HEK293 (cell line): ENCODE data around the gene TMEM120A.

Experiments used
- CTCF ChIA-PET: fragments of 350-600 bp; formaldehyde crosslinking; extraction: SDS; loops from one replicate; lab custom pipeline; 2021; ENCODE audit warnings: antibody characterized with exemption; lab: Yijun Ruan, JAX
- POLR2A ChIA-PET: fragments of 300-600 bp; formaldehyde crosslinking; extraction: SDS; loops from one replicate; lab custom pipeline; 2020; ENCODE audit warnings: antibody characterized with exemption, inconsistent platforms; lab: Yijun Ruan, JAX
- H3K27ac ChIP-seq: fragments of 200-500 bp; sonication (Bioruptor generic); 2 replicates; pipeline ENCODE4 v1.5.1; 2014; ENCODE audit warnings: low read depth, low read length, control low read depth, inconsistent platforms; ENCODE audit errors: extremely low read depth
- H3K36me3 ChIP-seq, 2 experiments: fragments of 200-500 bp in 1 of 2; sonication (Bioruptor generic) in 1 of 2; 1 replicate in 1 of 2; 2 replicates in 1 of 2; pipeline ENCODE4 v1.5.1; 2014 to 2017; ENCODE audit warnings: inconsistent platforms in 2 of 2, low read length in 2 of 2; ENCODE audit not compliant: control insufficient read depth in 2 of 2, insufficient read depth in 1 of 2
- H3K4me1 ChIP-seq: fragments of 200-500 bp; sonication (Bioruptor generic); 2 replicates; pipeline ENCODE4 v1.5.1; 2014; ENCODE audit warnings: mild to moderate bottlenecking, low read length, inconsistent platforms; ENCODE audit not compliant: control insufficient read depth, insufficient read depth
- H3K4me3 ChIP-seq: 2 replicates; pipeline ENCODE4 v1.5.1; 2011; ENCODE audit warnings: low read depth, mild to moderate bottlenecking, control low read depth, low read length, moderate library complexity
- H3K9me3 ChIP-seq: fragments of 200-500 bp; sonication (Bioruptor generic); 2 replicates; pipeline ENCODE4 v1.5.1; 2014; ENCODE audit warnings: low read depth, low read length, inconsistent platforms; ENCODE audit not compliant: control insufficient read depth, insufficient read depth
- EGR2 ChIP-seq: fragments of 450-650 bp; formaldehyde crosslinking; IDR thresholded peaks from 2 replicates; pipeline ENCODE4 v1.5.1; 2016; ENCODE audit warnings: low read depth, missing biosample characterization, missing genetic modification characterization
- GLIS1 ChIP-seq: fragments of 450-650 bp; formaldehyde crosslinking; IDR thresholded peaks from 2 replicates; pipeline ENCODE4 v1.5.1; 2016; ENCODE audit warnings: missing biosample characterization, missing genetic modification characterization
- HOXC10 ChIP-seq: sonication (generic); formaldehyde crosslinking; IDR thresholded peaks from 2 replicates; pipeline ENCODE4 v1.8.1; 2023; ENCODE audit warnings: mild to moderate bottlenecking, missing genetic modification reagents
- KLF8 ChIP-seq: fragments of 450-650 bp; formaldehyde crosslinking; IDR thresholded peaks from 2 replicates; pipeline ENCODE4 v1.5.1; 2016; ENCODE audit warnings: missing biosample characterization, missing genetic modification characterization
- KLF9 ChIP-seq: fragments of 450-650 bp; formaldehyde crosslinking; IDR thresholded peaks from 2 replicates; pipeline ENCODE4 v1.5.1; 2016; ENCODE audit warnings: missing biosample characterization, missing genetic modification characterization, low read depth
- SALL2 ChIP-seq: fragments of 450-650 bp; formaldehyde crosslinking; IDR thresholded peaks from 2 replicates; pipeline ENCODE4 v1.5.0; 2017; ENCODE audit warnings: missing biosample characterization, mild to moderate bottlenecking, missing genetic modification characterization, borderline replicate concordance
- SETDB1 ChIP-seq: IDR thresholded peaks from one replicate; pipeline ENCODE4 v1.6.1; 2017; ENCODE audit warnings: mild to moderate bottlenecking, low read length, moderate library complexity, mixed read lengths; ENCODE audit not compliant: insufficient read length
- SP2 ChIP-seq: fragments of 450-650 bp; formaldehyde crosslinking; IDR thresholded peaks from 2 replicates; pipeline ENCODE4 v1.5.1; 2016; ENCODE audit warnings: missing biosample characterization, missing genetic modification characterization
- SP3 ChIP-seq: fragments of 450-650 bp; formaldehyde crosslinking; IDR thresholded peaks from 2 replicates; pipeline ENCODE4 v1.5.1; 2016; ENCODE audit warnings: missing biosample characterization, missing genetic modification characterization
- YY1 ChIP-seq: fragments of 450-650 bp; formaldehyde crosslinking; IDR thresholded peaks from 2 replicates; pipeline ENCODE4 v1.5.1; 2018; ENCODE audit warnings: missing biosample characterization, missing genetic modification characterization
- ZBTB7A ChIP-seq: fragments of 450-650 bp; formaldehyde crosslinking; IDR thresholded peaks from 2 replicates; pipeline ENCODE4 v1.5.1; 2016; ENCODE audit warnings: low read depth, missing biosample characterization, missing genetic modification characterization
- ZBTB8A ChIP-seq: fragments of 450-650 bp; formaldehyde crosslinking; IDR thresholded peaks from 2 replicates; pipeline ENCODE4 v1.5.1; 2016; ENCODE audit warnings: missing biosample characterization, missing genetic modification characterization
- ZFP37 ChIP-seq: fragments of 450-650 bp; formaldehyde crosslinking; IDR thresholded peaks from 2 replicates; pipeline ENCODE4 v1.5.1; 2016; ENCODE audit warnings: missing biosample characterization, missing genetic modification characterization
- ZIC2 ChIP-seq: fragments of 450-650 bp; formaldehyde crosslinking; IDR thresholded peaks from 2 replicates; pipeline ENCODE4 v1.5.1; 2016; ENCODE audit warnings: missing biosample characterization, missing genetic modification characterization
- ZNF426 ChIP-seq: fragments of 450-650 bp; formaldehyde crosslinking; IDR thresholded peaks from 2 replicates; pipeline ENCODE4 v1.5.1; 2017; ENCODE audit warnings: missing biosample characterization, missing genetic modification characterization, mild to moderate bottlenecking, inconsistent platforms, moderate library complexity
- ZNF48 ChIP-seq: fragments of 450-650 bp; formaldehyde crosslinking; IDR thresholded peaks from 2 replicates; pipeline ENCODE4 v1.5.1; 2016; ENCODE audit warnings: missing biosample characterization, missing genetic modification characterization
- ZNF548 ChIP-seq: fragments of 450-650 bp; formaldehyde crosslinking; IDR thresholded peaks from 2 replicates; pipeline ENCODE4 v1.5.1; 2016; ENCODE audit warnings: missing biosample characterization, missing genetic modification characterization
- ZNF600 ChIP-seq: fragments of 450-650 bp; formaldehyde crosslinking; IDR thresholded peaks from 2 replicates; pipeline ENCODE4 v1.5.1; 2016; ENCODE audit warnings: missing biosample characterization, missing genetic modification characterization
- ZNF658 ChIP-seq: fragments of 450-650 bp; formaldehyde crosslinking; IDR thresholded peaks from 2 replicates; pipeline ENCODE4; 2016; ENCODE audit warnings: missing biosample characterization, missing genetic modification characterization
- ZNF76 ChIP-seq: fragments of 450-650 bp; formaldehyde crosslinking; IDR thresholded peaks from 2 replicates; pipeline ENCODE4; 2016; ENCODE audit warnings: low read depth, missing biosample characterization, missing genetic modification characterization, borderline replicate concordance
- TF ChIP-seq, protein P1 (sequence below): fragments of 450-650 bp; formaldehyde crosslinking; IDR thresholded peaks from 2 replicates; pipeline ENCODE4 v1.5.1; 2016; ENCODE audit warnings: missing biosample characterization, missing genetic modification characterization
- TF ChIP-seq, protein P2 (sequence below): fragments of 450-650 bp; formaldehyde crosslinking; IDR thresholded peaks from 2 replicates; pipeline ENCODE4 v1.5.1; 2016; ENCODE audit warnings: missing biosample characterization, missing genetic modification characterization, low read depth
- TF ChIP-seq, protein P3 (sequence below): fragments of 450-650 bp; formaldehyde crosslinking; optimal IDR thresholded peaks from 2 replicates; pipeline ENCODE3; 2016; ENCODE audit warnings: missing biosample characterization, mild to moderate bottlenecking, missing genetic modification characterization
- TF ChIP-seq, protein P4 (sequence below): fragments of 450-650 bp; formaldehyde crosslinking; IDR thresholded peaks from 2 replicates; pipeline ENCODE4 v1.5.1; 2016; ENCODE audit warnings: missing biosample characterization, missing genetic modification characterization
- TF ChIP-seq, protein P5 (sequence below): fragments of 450-650 bp; formaldehyde crosslinking; IDR thresholded peaks from 2 replicates; pipeline ENCODE4 v1.5.0; 2017; ENCODE audit warnings: missing biosample characterization, missing genetic modification characterization, borderline replicate concordance

The TMEM120A gene

DNA sequence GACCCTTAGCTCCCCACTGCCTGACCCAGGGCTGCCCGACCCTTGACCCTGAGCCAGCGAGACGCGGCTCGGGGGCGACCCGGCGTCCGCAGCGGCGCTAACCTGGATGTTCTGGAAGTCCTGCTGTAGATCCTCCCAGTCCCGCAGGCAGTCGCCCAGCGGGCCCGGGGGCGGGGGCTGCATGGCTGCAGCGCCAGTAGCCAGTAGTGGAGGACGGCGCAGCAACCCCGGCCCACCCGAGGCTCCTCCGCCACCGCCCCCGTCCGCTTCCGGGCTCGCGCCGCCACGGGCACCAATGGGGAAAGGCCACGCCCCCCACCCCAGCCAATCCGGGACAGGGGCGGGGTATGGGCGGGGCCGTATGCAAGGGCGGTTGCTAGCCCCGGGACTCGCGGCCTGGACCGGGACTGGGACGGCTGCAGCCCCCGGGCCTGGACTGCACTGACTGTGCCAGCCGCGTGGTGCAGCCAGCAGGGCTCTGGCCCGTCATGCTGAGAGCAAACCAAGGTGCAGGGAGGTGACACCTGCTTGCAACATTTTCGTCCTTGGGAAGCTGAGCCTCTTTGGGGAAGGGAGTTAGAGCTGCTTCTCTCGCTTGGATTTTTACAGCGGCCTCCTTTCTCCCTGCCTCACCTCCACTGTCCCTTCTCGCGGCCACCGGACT lies at the start of gene TMEM120A (continued):
- TF ChIP-seq SP3 (tag by site-specific recombination) (peak; percentile 93), ZNF48 (no peak), ZBTB8A (tag by site-specific recombination) (0 out of 2 replicates have a peak, but pooled peaks have one; percentile 7), GLIS1 (tag by site-specific recombination) (peak; percentile 9; the same call in 1 of the 2 replicates), KLF9 (peak; percentile 83), ZNF658 (tag by site-specific recombination) (no peak), SALL2 (tag by site-specific recombination) (no peak), ZIC2 (tag by site-specific recombination) (peak; percentile 75), SP2 (tag by site-specific recombination) (peak; percentile 91), ZNF76 (tag by site-specific recombination) (no peak), KLF8 (tag by site-specific recombination) (peak; percentile 90), EGR2 (tag by site-specific recombination) (peak; percentile 84)
- TF ChIP-seq, protein P1, sequence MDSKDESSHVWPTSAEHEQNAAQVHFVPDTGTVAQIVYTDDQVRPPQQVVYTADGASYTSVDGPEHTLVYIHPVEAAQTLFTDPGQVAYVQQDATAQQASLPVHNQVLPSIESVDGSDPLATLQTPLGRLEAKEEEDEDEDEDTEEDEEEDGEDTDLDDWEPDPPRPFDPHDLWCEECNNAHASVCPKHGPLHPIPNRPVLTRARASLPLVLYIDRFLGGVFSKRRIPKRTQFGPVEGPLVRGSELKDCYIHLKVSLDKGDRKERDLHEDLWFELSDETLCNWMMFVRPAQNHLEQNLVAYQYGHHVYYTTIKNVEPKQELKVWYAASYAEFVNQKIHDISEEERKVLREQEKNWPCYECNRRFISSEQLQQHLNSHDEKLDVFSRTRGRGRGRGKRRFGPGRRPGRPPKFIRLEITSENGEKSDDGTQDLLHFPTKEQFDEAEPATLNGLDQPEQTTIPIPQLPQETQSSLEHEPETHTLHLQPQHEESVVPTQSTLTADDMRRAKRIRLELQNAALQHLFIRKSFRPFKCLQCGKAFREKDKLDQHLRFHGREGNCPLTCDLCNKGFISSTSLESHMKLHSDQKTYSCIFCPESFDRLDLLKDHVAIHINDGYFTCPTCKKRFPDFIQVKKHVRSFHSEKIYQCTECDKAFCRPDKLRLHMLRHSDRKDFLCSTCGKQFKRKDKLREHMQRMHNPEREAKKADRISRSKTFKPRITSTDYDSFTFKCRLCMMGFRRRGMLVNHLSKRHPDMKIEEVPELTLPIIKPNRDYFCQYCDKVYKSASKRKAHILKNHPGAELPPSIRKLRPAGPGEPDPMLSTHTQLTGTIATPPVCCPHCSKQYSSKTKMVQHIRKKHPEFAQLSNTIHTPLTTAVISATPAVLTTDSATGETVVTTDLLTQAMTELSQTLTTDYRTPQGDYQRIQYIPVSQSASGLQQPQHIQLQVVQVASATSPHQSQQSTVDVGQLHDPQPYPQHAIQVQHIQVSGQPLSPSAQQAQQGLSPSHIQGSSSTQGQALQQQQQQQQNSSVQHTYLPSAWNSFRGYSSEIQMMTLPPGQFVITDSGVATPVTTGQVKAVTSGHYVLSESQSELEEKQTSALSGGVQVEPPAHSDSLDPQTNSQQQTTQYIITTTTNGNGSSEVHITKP = peak; percentile 76
- TF ChIP-seq, protein P2, sequence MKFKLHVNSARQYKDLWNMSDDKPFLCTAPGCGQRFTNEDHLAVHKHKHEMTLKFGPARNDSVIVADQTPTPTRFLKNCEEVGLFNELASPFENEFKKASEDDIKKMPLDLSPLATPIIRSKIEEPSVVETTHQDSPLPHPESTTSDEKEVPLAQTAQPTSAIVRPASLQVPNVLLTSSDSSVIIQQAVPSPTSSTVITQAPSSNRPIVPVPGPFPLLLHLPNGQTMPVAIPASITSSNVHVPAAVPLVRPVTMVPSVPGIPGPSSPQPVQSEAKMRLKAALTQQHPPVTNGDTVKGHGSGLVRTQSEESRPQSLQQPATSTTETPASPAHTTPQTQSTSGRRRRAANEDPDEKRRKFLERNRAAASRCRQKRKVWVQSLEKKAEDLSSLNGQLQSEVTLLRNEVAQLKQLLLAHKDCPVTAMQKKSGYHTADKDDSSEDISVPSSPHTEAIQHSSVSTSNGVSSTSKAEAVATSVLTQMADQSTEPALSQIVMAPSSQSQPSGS (tag by site-specific recombination) = no peak

DNA sequence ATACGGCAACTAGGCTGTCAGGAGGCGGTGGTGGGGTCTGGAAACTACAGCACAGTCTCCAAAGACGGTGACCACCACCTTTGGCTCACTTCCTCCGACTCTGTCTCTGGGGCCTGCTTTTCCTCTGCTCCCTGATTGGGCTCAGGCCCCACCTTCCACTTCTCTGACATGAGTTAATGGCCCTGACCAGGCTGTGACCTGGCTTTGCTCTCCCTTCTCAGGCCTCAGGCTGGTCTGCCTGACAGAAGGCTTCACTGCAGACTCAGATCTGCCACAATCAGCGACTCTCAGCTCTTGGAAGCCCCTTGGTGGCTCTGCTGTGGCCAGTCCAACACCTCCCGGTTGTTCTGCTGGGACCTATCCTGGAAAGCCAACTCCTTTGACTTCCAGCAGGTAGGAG lies 45.7 kb upstream of the TMEM120A start:
- Histone ChIP-seq H3K4me3 (no peak overlapping the region), H3K36me3 (peaks cover 0 to 6% of the 10 kb centered on the region in 2 experiments; a peak in 2 of 3 replicates), H3K27ac (0 out of 2 replicates have a peak overlapping the region, but pooled peaks have one; percentile 24), H3K9me3 (no peaks in the 10 kb centered on the region), H3K4me1 (no peaks in the 10 kb centered on the region)
- TF ChIP-seq ZBTB7A (tag by site-specific recombination) (no peak), ZNF600 (tag by site-specific recombination) (no peak), ZNF426 (tag by site-specific recombination) (no peak), YY1 (tag by site-specific recombination) (no peak), GLIS1 (tag by site-specific recombination) (no peak), KLF8 (tag by site-specific recombination) (no peak), SETDB1 (no peak), SP2 (tag by site-specific recombination) (no peak), ZFP37 (tag by site-specific recombination) (no peak), HOXC10 (CRISPR knock-in tag) (no peak), ZNF548 (no peak)
- TF ChIP-seq, protein P3, sequence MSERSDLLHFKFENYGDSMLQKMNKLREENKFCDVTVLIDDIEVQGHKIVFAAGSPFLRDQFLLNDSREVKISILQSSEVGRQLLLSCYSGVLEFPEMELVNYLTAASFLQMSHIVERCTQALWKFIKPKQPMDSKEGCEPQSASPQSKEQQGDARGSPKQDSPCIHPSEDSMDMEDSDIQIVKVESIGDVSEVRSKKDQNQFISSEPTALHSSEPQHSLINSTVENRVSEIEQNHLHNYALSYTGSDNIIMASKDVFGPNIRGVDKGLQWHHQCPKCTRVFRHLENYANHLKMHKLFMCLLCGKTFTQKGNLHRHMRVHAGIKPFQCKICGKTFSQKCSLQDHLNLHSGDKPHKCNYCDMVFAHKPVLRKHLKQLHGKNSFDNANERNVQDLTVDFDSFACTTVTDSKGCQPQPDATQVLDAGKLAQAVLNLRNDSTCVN (tag by site-specific recombination) = no peak
- TF ChIP-seq, protein P4, sequence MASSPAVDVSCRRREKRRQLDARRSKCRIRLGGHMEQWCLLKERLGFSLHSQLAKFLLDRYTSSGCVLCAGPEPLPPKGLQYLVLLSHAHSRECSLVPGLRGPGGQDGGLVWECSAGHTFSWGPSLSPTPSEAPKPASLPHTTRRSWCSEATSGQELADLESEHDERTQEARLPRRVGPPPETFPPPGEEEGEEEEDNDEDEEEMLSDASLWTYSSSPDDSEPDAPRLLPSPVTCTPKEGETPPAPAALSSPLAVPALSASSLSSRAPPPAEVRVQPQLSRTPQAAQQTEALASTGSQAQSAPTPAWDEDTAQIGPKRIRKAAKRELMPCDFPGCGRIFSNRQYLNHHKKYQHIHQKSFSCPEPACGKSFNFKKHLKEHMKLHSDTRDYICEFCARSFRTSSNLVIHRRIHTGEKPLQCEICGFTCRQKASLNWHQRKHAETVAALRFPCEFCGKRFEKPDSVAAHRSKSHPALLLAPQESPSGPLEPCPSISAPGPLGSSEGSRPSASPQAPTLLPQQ (tag by site-specific recombination) = no peak
- TF ChIP-seq, protein P5, sequence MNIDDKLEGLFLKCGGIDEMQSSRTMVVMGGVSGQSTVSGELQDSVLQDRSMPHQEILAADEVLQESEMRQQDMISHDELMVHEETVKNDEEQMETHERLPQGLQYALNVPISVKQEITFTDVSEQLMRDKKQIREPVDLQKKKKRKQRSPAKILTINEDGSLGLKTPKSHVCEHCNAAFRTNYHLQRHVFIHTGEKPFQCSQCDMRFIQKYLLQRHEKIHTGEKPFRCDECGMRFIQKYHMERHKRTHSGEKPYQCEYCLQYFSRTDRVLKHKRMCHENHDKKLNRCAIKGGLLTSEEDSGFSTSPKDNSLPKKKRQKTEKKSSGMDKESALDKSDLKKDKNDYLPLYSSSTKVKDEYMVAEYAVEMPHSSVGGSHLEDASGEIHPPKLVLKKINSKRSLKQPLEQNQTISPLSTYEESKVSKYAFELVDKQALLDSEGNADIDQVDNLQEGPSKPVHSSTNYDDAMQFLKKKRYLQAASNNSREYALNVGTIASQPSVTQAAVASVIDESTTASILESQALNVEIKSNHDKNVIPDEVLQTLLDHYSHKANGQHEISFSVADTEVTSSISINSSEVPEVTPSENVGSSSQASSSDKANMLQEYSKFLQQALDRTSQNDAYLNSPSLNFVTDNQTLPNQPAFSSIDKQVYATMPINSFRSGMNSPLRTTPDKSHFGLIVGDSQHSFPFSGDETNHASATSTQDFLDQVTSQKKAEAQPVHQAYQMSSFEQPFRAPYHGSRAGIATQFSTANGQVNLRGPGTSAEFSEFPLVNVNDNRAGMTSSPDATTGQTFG (tag by site-specific recombination) = no peak
- ChIA-PET CTCF (interaction anchor here (1.0 kb wide), 1 partner anchor 20 kb away, joined by 3 read pairs; no protein-coding TSS in a partner anchor), POLR2A (interaction anchor here (0.6 kb wide), 1 partner anchor 11 kb away, joined by 6 read pairs; no protein-coding TSS in a partner anchor)
